SKM-1 (cell line): ENCODE measurements around the gene TNNT3.

ENCODE experiments used
- DNase-seq: peaks from one replicate; lab custom pipeline; 2025; ENCODE audit not compliant: unreplicated experiment; lab: John Stamatoyannopoulos, UW

Gene TNNT3

DNA sequence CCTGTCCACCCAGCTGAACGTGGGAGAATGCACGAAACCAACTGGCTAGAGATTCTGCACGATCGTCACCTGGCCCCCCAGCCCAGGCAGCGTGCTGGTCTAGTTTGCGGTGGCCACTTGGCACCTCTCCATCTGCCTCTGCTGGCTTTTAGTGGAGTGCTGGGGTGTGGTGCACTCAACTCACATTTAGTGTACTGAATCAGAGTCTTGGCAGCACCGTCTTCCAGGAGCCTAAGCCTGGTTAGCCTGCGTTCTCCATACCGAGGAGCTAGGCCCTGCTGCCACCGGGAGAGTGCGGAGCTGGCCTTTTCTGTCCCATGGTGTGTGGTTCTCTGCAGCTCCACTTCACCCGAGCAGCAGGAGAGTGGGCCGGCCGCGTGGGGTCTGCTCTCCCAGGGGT is 30.4 kb downstream of the TNNT3 start:
- no peak for DNase-seq

DNA sequence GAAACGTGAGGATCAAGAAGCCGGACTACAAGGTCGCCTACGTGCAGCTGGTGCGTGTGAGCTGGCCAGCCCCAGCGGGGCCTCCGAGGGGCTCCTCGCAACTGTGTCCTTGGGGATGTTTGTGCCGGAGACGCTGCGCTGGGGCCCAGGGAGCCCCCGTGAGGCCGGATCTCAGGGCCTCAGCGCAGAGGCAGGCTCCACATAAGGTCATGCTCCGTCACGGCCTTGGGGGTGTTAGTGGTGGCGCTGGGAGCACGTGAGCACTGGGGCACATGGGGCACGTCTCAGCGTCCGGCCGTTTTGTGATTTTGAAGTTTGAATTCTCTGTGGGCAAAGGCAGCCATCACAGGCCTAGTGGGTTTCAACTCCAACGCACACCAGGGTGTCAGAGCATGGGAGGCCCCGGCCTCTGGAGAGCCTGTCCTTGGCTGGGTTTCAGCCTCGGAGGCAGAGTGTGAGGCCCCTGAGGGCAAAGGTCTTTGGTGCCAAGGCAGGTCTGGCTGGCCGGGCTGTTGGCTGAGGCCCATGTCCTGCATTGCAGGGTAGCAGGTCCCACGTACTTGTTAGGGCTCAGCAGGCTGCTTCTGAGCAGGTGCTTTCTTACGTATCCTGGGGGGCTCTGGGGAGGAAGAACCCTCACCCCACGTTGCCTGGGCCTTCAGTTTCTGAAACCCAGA is 33.4 kb downstream of the TNNT3 start:
- DNase-seq, result no peak

DNA sequence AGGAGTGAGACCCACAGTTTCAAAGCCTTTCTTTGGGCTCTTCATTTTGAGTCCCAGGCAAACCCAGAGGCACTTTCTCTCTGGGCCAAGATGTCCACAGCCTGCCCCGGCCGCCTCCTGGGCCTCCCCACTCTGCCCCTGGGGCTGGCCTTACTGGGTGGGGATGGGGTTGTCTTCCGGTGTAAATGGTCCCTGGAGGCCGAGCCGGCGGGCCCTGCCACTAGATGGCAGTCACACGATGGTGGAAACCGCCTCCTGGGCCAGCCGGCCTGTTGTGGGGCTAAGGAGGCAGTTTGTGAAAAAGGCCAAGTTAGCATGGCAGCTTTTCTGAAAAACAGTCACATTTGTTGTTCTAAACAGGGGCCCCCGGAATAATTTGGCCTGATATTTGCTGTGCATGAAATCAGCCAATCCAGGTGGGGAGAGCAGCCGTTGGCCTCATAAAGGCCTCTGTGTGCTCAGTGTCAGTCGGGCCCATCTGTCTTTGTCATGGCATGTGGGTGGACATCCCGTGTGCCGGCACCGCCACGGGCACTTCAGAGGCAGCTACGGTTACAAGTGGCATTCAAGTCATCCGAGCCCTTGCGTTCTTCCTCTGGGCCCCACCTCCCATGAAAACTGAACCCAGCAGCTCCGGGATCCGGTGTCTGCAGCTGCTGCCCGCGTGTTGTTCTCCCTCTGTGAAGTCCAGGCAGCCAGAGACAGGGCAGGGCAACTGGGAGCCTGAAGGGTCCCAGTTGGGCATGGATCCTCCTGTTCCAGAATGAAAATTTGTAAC is 34.2 kb downstream of the TNNT3 start:
- DNase-seq, result no peak

DNA sequence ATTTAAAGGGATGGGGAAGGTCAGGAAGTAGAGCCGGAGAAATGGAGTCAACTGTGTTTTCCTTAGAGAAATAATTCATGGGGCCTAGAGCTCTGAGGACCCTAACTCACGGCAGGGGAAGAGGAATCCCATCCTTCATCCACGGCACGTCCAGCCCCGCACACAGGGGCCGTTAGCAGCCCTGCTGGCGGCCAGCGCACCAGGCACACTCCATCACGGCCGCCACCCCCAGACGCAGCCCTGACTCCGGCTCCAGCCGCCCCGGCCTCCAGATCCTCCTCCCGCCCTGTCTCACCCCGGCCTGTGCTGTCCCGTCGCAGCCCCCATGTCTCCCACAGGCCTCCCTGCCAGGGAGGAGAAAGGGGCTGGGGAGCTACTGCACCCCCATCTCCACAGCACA is 38.9 kb downstream of the TNNT3 start:
- no peak for DNase-seq

DNA sequence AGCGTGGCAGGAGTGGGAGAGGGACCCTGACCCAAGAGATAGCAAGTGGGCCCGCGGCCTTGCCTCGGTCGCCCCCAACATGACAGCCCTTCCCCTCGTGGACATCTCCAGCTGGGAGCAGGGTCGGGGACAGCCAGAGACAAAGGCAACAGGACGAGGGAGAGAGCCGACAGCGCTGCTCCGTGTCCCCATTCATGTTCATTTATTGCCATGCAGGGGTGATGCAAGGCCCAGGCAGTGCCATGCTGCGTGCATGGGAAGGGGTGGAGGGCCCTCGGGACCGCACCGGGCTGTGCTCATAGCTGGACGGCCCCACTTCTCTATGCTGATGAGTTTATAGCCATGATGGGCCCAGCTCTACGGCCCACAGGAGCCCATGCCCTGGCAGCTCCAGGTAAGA is 40.3 kb downstream of the TNNT3 start:
- DNase-seq, result no peak

DNA sequence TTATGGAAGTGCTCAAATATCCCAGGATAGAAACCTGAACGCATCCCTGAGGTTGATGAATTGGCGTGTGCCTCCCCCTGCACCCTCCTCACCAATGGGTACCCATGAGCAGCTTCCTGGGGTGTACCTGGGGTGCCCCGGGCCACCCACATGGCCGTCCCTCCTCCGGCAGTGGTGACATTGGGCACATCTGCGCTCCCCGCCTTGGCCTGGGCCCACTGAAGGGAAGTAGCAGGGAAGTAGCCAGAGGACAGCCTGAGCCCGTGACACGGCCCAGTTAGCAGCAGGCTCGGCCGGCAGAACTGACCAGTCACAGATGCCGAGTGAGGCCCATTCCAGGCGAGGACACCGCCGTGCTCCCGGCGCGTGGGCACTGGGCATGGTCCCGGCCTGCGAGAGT is 44.4 kb downstream of the TNNT3 start:
- DNase-seq, result no peak

DNA sequence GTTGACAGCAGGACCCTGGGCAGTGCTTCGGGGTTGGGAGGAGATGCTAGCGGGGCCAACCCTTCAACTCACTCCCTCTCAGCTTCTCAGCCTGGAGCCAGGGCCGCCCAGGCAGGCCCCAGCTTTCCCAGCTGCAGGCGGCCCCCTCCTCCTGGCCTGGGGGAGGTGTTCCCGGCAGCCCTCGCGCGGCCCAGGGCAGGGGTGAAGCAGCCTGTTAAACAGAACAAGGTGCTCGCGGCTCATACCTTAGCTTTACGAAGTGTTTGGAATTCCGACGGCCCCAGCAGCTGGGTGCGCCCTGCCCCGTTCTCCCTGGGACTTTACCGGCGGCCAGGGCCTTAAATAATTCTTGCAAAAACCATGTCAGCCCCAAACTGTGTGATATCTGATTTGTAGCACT is 44.8 kb downstream of the TNNT3 start:
- DNase-seq, result no peak

DNA sequence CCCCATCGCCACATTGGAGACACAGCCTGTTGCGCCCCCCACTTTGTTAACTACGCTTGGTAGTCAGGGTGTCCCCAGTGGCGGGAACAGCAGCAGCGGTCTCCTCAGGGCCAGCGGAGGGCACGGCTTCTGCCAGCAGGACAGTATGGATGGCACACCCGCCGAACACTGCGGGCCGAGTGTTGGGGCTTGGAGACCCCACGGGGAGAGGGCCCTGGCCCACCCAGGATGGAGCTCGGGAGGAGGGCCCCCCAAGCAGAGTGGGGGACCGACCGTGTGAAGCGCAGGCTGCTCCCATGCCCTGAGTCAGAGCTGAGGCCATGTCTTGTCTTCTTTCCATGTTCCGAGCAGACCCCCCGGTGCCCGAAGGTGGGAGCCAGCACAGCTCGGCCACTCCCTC is 45.5 kb downstream of the TNNT3 start:
- no peak for DNase-seq

DNA sequence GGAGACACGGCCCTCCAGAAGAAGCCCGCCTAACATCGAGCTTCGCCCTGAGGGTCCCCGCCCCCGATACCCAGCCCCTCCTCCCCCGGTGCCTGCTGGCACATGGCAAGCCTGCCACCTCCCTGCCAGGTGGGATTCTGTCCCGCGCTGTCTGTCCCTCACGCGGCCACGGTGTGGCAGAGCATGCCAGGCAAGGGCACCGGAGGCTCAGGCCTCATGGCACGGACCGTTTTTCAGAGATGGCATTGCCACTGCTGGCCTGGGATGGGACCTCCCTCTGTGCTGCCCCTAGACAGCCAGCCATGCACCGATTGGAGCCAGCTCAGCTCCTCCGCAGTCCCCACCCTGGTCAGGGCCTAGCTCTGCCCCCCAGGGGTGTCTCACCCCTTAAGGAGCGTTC is 47.0 kb downstream of the TNNT3 start:
- DNase-seq, result no peak

DNA sequence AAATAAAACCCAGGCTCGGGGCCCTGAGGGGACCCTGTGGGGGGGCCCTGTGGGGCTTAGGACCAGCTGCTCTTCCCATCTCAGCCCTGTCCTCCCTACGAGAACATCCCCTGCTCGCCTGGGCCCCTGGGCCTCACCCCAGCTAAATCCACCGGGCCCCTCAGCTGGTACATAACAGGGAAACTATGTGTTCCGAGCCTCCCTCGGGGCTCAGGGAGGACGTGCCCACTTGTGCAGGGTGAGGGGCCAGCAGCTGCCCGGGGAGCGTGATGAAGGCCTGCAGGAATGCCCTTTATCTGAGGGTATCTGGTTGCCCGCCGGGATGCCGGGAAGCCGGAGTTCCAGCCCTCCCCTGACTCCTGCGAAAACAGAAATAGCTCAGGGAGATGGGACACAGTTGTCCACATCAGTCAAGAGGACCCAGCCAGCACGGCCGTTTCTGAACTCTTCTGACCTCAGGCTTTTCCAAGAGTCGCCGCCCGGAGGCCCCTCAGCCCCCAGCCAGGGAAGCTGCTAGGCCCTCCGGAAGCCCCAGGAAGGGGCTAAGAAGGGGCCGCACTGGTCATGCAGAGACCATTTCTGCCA is 48.2 kb downstream of the TNNT3 start:
- DNase-seq, result no peak

DNA sequence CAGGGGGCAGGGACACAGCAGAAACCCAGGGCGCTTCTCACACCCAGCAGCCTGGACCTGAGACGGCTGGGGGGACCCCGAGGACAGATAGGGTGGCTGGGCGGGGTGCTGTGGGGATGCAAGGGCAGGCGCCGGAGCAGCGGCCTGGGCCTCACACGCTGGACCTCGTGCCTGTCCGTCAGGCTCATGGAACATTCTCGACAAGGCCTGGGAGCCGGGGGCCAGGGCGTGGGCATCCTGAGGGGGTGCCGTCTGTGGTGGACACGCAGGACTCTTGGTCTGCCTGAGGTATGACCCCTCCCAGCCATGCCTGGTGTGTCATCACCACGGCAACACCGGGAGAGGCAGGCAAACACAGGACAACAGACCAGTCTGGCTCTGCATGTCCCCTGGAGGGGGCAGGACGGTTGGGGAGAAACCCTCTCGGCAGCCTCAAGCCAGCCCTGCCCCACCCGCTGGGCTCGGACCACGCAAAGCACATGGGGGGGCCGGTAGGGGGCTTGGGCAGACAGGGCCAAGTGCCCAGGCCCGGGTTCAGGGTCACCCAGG is 49.0 kb downstream of the TNNT3 start:
- no peak for DNase-seq

DNA sequence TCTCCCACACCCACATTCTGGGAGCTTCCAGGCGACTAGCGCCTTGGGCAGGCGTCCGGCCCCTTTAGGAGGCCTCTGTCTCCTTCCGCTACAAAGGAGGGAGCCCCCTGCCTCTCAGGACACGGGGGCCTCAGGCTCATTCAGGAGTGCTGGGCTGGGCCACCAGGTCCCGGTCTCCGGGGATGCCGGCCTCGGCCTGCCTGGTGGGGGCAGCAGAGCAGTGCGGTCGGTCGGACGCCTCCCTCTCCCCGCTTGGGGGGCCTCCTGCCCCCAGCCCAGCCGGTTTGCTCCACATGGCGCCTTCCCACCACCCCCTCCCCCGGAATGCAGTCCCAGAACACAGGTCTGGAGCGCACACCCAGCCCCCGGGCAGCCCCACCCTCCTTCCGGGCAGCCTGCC is 49.5 kb downstream of the TNNT3 start:
- no peak for DNase-seq

DNA sequence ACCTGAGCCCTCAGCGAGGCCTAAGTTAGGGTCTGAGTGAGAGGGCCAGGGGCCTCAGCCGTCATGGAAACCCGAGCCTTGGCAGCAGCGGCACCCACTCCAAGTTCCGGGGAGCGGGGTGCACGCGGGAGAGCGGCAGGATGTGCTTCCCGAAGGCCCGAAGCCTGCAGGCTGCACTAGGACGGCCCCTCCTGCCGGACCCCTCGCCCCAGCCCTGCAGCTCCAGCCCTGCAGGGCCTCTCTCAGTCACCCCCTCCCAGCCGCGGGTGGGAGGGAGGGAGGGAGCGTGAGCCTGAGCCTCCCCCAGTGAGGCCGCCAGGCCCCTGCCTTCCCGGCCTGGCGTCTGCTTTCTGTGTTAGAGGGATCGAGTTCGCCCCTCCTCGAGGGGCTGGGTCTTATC is 50.3 kb downstream of the TNNT3 start:
- no peak for DNase-seq

DNA sequence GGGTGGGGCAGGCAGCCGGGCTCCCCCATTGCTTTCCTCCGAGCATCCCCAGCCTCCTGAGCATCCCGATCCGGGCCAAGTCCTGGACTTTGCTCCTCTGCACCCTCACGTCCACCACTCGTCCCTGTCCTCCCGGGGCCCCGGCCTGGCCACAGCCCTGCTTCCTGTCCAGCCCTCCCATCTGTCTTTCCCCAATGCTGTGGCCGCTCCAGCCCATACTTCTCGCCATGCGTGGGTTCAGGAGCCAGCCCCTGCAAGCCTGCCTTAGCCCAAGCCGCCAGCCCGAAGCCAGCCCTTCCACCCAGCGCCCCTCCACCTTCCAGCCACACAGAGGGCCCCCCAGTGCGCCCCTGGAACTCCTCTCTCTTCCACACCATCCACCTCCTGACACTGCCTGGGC is 51.5 kb downstream of the TNNT3 start:
- no peak for DNase-seq

DNA sequence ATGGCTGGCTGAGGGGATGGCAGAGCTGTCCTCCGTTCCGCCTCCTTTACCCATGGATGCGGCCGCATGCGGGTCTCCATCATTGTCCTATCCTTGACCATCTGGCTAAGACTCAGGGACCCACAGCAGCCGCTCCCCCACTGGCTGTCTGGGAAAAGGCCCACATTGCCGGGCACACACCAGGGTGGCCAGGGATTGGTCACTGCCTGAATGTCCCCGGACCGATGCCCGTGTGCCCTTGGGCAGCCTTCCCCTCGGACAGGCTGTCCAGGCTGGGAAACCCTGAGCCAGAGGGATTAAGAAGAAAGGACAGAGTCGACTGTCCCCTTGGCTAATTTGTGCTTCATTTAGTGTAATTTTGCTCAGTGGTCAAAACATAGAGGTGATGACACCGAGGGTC is 55.7 kb downstream of the TNNT3 start:
- DNase-seq, result no peak

DNA sequence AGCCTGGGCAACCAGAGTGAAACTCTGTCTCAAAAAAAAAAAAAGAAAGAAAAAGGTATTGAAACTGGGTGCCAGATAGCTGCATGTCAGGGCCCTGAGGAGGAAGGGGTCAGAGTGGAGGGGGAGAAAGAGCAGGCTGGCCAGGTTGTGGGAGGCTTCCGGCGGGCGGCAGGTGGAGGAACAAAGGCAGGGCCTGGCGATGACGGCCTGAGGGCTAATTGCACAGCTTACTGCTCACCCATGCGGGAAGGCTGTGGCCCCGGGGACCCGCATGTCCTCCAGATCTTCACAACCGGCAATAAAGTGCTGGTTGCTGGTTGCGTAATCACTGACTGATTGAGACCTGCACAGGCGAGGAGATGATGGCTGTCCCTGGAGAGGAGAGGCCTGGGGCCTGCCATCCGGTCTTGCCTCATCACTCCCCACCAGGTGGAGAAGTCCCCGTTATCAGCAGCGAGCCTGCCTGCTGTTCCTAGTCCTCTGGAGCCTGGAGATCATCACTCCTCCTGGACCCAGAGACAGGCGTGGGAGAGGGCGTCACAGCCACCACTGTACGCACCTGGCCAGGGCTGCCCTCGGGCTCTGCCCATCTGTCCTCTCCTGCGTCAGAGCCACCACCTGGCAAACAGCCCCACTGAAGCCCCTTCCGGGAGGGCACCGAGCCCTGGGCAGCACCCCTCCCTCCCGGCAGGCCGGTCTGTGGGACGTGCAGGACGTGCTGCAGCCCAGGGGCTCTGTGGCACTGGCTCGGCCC is 59.4 kb downstream of the TNNT3 start:
- no peak for DNase-seq

DNA sequence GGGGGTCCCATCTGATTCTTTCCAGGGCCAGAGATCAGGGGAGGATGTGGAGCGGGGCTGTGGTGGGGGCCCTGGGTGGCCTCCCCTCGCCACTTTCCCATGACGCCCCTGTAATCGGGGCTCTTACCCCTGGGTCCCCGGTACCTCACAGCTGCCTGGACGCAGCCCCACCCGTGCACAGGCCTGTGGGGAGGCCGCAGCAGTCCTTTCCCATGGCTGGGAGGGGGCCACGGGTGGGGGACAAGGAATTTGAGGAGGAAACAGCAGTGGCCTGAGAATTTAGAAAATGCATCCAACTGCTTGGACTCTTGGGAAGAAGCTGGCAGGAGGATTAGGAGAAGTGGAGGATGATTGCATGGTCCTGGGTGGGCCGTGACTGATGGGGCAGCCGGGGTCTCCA is 60.1 kb downstream of the TNNT3 start:
- no peak for DNase-seq

DNA sequence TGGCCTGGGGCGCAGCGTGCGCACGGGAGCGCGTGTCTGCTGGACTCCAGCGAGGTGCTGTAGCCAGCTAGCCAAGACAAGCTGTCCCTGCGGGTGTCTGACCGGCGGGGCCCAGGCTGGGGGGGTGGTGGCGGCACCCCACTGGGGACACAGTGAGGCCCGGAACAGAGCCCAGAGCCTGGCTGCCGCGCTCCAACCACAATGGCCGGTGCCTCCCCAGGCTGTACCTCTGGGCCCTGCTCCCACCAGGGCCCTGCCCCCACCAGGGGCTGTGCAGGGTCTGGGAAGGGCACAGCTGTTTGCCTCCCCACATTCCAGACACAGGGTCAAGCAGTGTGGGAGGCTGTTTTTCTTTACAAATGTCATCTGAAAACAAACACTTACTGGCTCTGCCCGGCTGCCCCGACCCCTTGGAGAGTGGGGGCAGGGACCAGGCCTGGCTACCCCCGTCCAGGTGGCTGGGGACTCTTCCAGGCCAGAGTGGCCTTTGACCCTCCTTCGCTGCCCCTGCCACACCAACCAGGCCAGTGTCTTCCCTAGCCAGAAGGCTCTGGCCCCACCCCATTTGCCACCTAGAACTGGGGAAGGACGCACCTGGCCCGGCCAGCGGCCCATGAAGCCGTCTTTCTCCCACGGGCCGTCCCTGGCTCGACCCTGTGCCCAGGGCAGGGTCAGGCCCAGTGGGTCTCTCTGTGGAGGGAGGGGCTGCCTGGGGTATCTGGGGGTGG is 63.5 kb downstream of the TNNT3 start:
- DNase-seq, result no peak

DNA sequence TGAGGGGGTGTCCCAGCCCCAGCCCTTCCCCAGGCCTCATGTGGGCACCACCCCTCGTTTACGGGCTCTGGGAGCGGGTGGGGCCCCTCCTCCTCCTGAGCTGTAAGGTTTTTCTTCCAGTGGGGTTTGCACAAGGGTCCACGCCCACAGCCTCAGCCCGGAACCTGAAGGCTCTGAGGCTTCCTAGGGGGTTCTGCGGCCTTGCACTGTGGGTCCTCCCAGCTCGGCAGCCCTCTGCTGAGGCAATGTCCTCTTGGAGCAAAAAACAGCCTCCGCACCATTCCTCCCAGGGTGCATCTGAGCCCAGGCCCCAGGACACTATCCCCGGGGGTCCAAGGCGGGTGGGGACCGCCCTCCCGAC is 64.1 kb downstream of the TNNT3 start:
- DNase-seq, result no peak

DNA sequence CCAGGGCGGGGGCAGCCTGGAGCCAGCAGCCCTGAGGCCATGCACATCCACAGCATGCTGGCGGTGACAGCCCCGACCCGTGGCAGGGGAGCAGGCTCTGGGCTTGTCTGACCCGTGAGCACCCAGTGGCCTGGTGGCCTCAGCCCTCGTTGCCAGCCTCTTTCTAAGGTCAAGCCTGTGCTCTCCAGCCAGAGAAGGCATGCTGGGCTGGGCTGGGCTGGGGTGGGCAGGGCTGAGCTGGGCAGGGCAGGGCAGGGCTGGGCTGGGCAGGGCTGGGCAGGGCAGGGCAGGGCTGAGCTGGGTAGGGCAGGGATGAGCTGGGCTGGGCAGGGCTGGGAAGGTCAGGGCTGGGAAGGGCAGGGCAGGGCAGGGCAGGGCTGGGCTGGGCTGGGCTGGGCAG is 67.5 kb downstream of the TNNT3 start:
- DNase-seq, result no peak

DNA sequence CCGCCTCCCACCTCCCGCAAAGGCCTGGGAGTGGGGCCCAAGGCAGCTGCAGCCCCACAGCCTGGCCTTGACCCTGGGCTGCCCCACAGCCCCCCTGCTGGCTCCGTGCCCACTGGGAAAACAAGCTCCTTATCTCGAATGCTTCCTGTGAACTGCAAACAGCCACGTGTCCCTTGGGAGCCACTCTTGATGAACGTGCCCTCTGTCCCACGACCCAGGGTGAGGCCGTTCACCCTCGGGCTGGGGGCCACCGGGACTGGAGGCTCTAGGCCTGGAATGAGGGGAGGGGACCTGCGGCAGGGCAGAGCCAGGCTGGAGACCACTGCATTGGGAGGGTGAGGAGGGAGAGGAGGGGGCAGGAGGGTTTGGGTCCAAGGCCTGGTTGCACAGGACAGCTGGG is 68.7 kb downstream of the TNNT3 start:
- DNase-seq, result no peak
